IPS-NIHi11 (cell line): ENCODE measurements around the gene WDFY4.

ENCODE experiments used
- DNase-seq: peaks from one replicate; pipeline ENCODE4 v3.0.0; 2012; ENCODE audit warnings: mixed read lengths, low spot score

WDFY4 gene

DNA sequence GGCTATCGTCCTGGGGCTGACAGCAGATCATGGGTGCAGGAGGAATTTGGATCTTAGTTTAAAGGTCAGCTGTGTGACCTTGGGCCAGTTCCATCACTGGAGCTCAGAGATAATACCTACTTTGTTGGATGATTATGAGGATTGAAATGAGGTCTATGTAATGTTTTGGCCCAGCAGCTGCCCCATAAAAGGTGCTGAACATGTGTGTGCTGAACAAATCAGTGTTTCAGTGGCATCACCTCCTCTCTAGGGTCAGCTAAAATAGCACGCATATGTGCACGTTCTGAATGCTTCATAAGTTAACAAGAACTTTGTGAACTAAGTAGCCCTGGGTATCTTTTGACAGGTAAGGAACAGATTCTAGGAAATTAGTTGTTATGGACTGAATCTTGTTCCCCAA is 339.8 kb downstream of the WDFY4 start:
- no peak for DNase-seq

DNA sequence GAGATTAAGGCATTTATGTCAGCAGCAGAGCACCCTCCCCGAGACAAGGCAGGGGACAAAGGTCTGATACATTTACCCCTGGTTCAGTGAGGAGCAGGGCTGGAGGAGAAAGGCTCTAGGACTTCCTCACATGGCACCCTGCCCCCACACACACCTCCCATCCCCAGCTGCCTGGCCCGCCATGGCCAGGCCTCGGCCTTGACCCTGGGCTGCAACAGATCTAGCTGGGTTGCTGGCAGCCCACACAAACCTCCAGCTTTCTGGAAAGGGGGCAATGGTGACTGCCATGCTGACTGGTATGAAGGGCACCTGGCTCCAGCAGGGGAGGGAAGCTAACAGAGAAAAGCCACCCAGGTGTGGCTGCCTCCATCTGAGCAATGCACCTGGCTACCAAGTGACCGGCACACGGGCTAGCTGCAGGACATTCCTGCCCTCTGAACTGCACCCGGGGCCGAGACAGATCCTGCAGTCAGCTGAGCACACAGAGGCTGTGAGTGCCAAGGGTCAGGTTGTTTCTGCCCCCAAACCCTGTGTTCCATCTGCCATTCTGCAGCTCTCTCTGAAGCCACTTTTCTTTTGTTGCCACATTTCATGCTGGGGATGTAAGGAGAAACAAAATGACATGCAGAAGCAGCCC is 340.8 kb downstream of the WDFY4 start:
- no peak for DNase-seq

DNA sequence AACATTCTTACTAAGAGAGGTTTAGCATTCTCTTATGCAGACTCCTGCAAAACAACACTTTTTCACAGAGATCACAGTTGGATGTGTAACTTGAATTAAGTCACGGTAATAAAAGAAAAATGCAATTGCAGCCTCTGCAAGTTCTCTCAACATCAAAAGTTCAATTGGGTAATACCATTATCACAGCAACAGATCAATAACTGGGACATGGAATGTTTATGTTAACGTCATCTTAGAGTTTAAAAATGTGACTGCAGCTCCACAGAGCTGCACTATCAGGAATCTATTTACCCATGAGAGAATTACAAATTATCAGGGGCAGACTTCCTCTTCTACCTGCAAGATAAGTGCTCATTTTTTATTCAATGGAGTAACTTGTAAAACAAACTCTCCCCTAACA is 344.0 kb downstream of the WDFY4 start:
- no peak for DNase-seq

DNA sequence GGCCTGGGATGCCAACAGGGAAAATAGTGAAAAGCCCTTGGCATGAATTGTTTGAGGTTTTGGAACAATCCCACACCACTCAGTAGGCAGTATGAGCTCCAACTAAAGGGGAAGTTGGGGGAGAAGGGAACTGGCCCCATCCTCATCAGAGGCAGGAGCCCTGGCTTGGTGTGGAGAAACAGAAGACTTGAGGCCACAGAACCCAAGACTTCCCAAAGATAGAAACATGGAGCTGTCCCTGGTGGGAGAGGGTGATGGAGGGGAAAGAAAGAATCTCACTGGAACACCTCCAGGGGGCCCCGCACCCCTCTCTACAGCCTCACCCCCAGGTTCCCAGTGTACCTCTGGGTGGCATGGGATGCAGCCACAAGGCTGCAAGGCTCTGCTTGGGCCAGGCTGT is 345.0 kb downstream of the WDFY4 start:
- DNase-seq = no peak
